Parathyroid adenoma (tissue), 2 donors: ENCODE data around the gene DUOXA2.
"Not testable (repeated sequence)": the region's sequence is repeated elsewhere in the genome, so short reads cannot be mapped to it uniquely, and the experiment has no call there.

Source experiments
- H2AFZ ChIP-seq: fragments of 300-600 bp; sonication (generic); one replicate; pipeline ENCODE4 v1.7.0; 2017; ENCODE audit warnings: antibody characterized with exemption, mild to moderate bottlenecking
- H3K27ac ChIP-seq: fragments of 300-600 bp; sonication (generic); one replicate; pipeline ENCODE4 v1.7.0; 2017
- H3K27me3 ChIP-seq: fragments of 300-600 bp; sonication (generic); one replicate; pipeline ENCODE4 v1.7.0; 2017; ENCODE audit warnings: low read length; ENCODE audit not compliant: control insufficient read depth, insufficient read depth
- H3K36me3 ChIP-seq: fragments of 300-600 bp; sonication (generic); one replicate; pipeline ENCODE4 v1.7.0; 2017; ENCODE audit warnings: low read length; ENCODE audit not compliant: control insufficient read depth, insufficient read depth
- H3K4me1 ChIP-seq: fragments of 300-600 bp; sonication (generic); one replicate; pipeline ENCODE4 v1.7.0; 2017; ENCODE audit warnings: control low read depth
- H3K4me2 ChIP-seq: fragments of 300-600 bp; sonication (generic); one replicate; pipeline ENCODE4 v1.7.0; 2017; ENCODE audit warnings: low read length
- H3K4me3 ChIP-seq: fragments of 300-600 bp; sonication (generic); one replicate; pipeline ENCODE4 v1.7.0; 2017; ENCODE audit warnings: low read depth, low read length
- H3K79me2 ChIP-seq: fragments of 300-600 bp; sonication (generic); one replicate; pipeline ENCODE4 v1.7.0; 2017; ENCODE audit warnings: control low read depth
- H3K9ac ChIP-seq: fragments of 300-600 bp; sonication (generic); one replicate; pipeline ENCODE4 v1.7.0; 2017; ENCODE audit warnings: mild to moderate bottlenecking
- H3K9me3 ChIP-seq: fragments of 300-600 bp; sonication (generic); one replicate; pipeline ENCODE4 v1.7.0; 2017; ENCODE audit warnings: low read length; ENCODE audit not compliant: control insufficient read depth
- CTCF ChIP-seq: fragments of 300-600 bp; sonication (generic); IDR thresholded peaks from one replicate; pipeline ENCODE4 v1.7.0; 2017; ENCODE audit warnings: antibody characterized with exemption, mild to moderate bottlenecking
- donor health status: primary hyperparathyroidism.

The DUOXA2 gene

GRCh38 chr15:45114076-45114750 lies at the start of gene DUOXA2, which contains the start of gene DUOX2:
DUOXA2 (plus strand) TSS chr15:45114326; CDS start chr15:45114606, 280 bp downstream.
DUOX2 (minus strand) TSS chr15:45114172; CDS start chr15:45113411, 761 bp downstream.
- H3K27ac ChIP-seq, result no peak within 1 kb of the TSS
- no peaks in the 10 kb centered on the region for H3K36me3 ChIP-seq
- H2AFZ ChIP-seq, result no peak within 1 kb of the TSS
- no peaks in the 10 kb centered on the region for H3K79me2 ChIP-seq
- no peaks in the 10 kb centered on the region for H3K27me3 ChIP-seq
- no peaks in the 10 kb centered on the region for H3K9me3 ChIP-seq
- H3K9ac ChIP-seq, result no peak within 1 kb of the TSS
- H3K4me2 ChIP-seq, result peak within 1 kb of the TSS; percentile 12
- H3K4me1 ChIP-seq, result no peaks in the 10 kb centered on the region
- H3K4me3 ChIP-seq, result no peak within 1 kb of the TSS
- TF ChIP-seq CTCF, result no peak

GRCh38 chr15:45064386-45064785 lies 49.7 kb upstream of the DUOXA2 start:
- Histone ChIP-seq H3K79me2 (no peaks in the 10 kb centered on the region), H3K4me2 (no peak overlapping the region), H3K9ac (no peak overlapping the region), H3K4me3 (no peak overlapping the region), H3K27me3 (no peaks in the 10 kb centered on the region), H3K4me1 (no peaks in the 10 kb centered on the region), H3K27ac (no peak overlapping the region), H2AFZ (no peak overlapping the region), H3K9me3 (no peaks in the 10 kb centered on the region), H3K36me3 (no peaks in the 10 kb centered on the region)
- no peak for TF ChIP-seq CTCF

- H3K4me2 ChIP-seq, H3K36me3 ChIP-seq, H3K27me3 ChIP-seq, H3K4me3 ChIP-seq, H3K9ac ChIP-seq, H3K27ac ChIP-seq, H3K79me2 ChIP-seq, H3K9me3 ChIP-seq, H3K4me1 ChIP-seq, H2AFZ ChIP-seq: not testable (repeated sequence)
Measured at GRCh38 chr15:45069942-45070360, 44.2 kb upstream of the DUOXA2 start.

GRCh38 chr15:45073602-45074001 lies 40.5 kb upstream of the DUOXA2 start:
- not testable (repeated sequence) for H3K4me1 ChIP-seq, H2AFZ ChIP-seq, H3K9me3 ChIP-seq, H3K79me2 ChIP-seq, H3K27me3 ChIP-seq, H3K4me3 ChIP-seq, H3K27ac ChIP-seq, H3K36me3 ChIP-seq, H3K4me2 ChIP-seq, H3K9ac ChIP-seq

- not testable (repeated sequence) for H3K4me3 ChIP-seq, H3K4me1 ChIP-seq, H3K9ac ChIP-seq, H3K27me3 ChIP-seq, H3K79me2 ChIP-seq, H3K36me3 ChIP-seq, H3K9me3 ChIP-seq, H3K4me2 ChIP-seq, H2AFZ ChIP-seq, H3K27ac ChIP-seq
Measured at GRCh38 chr15:45075440-45076320, 38.4 kb upstream of the DUOXA2 start.

GRCh38 chr15:45077391-45077790 lies 36.7 kb upstream of the DUOXA2 start:
- not testable (repeated sequence) for H3K4me2 ChIP-seq, H3K27me3 ChIP-seq, H3K9me3 ChIP-seq, H2AFZ ChIP-seq, H3K79me2 ChIP-seq, H3K4me1 ChIP-seq, H3K9ac ChIP-seq, H3K4me3 ChIP-seq, H3K36me3 ChIP-seq, H3K27ac ChIP-seq

GRCh38 chr15:45079201-45079600 lies 34.9 kb upstream of the DUOXA2 start:
- not testable (repeated sequence) for H2AFZ ChIP-seq, H3K36me3 ChIP-seq

GRCh38 chr15:45079628-45080246 lies 34.4 kb upstream of the DUOXA2 start:
- H3K4me1 ChIP-seq, H3K27me3 ChIP-seq, H3K79me2 ChIP-seq, H3K4me2 ChIP-seq, H2AFZ ChIP-seq, H3K9me3 ChIP-seq, H3K27ac ChIP-seq, H3K36me3 ChIP-seq, H3K9ac ChIP-seq, H3K4me3 ChIP-seq: not testable (repeated sequence)

More at GRCh38 chr15:45079201-45079600, 34.9 kb upstream of the DUOXA2 start:
- not testable (repeated sequence) for H3K27ac ChIP-seq, H3K79me2 ChIP-seq, H3K4me2 ChIP-seq, H3K9ac ChIP-seq, H3K4me3 ChIP-seq, H3K4me1 ChIP-seq, H3K27me3 ChIP-seq, H3K9me3 ChIP-seq

- H3K27me3 ChIP-seq, H3K36me3 ChIP-seq, H3K9ac ChIP-seq, H3K4me3 ChIP-seq, H3K79me2 ChIP-seq, H3K4me2 ChIP-seq, H3K4me1 ChIP-seq, H3K27ac ChIP-seq, H3K9me3 ChIP-seq, H2AFZ ChIP-seq: not testable (repeated sequence)
Measured at GRCh38 chr15:45080593-45080992, 33.5 kb upstream of the DUOXA2 start.
